ENCODE data around the gene PAN3. TPM values are rescaled to one million over a fixed set of nuclear protein-coding genes. Genes with fewer than 3 reads are reported as not detected.
"Not testable (repeated sequence)": the region's sequence is repeated elsewhere in the genome, so short reads cannot be mapped to it uniquely, and the experiment has no call there.

PAN3 gene
- total RNA-seq = 54.0 TPM

GRCh38 chr13:28138012-28138755 lies at the start of gene PAN3:
TSS of gene PAN3 (plus strand) at chr13:28138545. CDS start at chr13:28138658, 113 bp downstream.
- ATAC-seq (peak; percentile 93), DNase-seq (ENCODE audit: low spot score) (peak; percentile 95)
- intact Hi-C loops (cut with DNase I) = no loop called here

GRCh38 chr13:28089065-28089464 lies 49.3 kb upstream of the PAN3 start:
- ATAC-seq = no peak
- intact Hi-C loops (cut with DNase I) = no loop called here
- no peak for DNase-seq (ENCODE audit: low spot score)

- intact Hi-C loops (cut with DNase I) = no loop called here
- DNase-seq (ENCODE audit: low spot score) (no peak), ATAC-seq (no peak)
Observed at GRCh38 chr13:28092431-28092830, 45.9 kb upstream of the PAN3 start.

- intact Hi-C loops (cut with DNase I) = no loop called here
- no peak for ATAC-seq
- no peak for DNase-seq (ENCODE audit: low spot score)
Observed at GRCh38 chr13:28093881-28094280, 44.5 kb upstream of the PAN3 start.

GRCh38 chr13:28094306-28094705 lies 44.0 kb upstream of the PAN3 start:
- intact Hi-C loops (cut with DNase I) = no loop called here
- DNase-seq (ENCODE audit: low spot score) (no peak), ATAC-seq (no peak)

GRCh38 chr13:28097503-28097902 lies 40.8 kb upstream of the PAN3 start:
- intact Hi-C loops (cut with DNase I) = no loop called here
- DNase-seq (ENCODE audit: low spot score) = no peak

GRCh38 chr13:28099396-28100149 lies 38.8 kb upstream of the PAN3 start:
- ATAC-seq (no peak), DNase-seq (ENCODE audit: low spot score) (no peak)
- intact Hi-C loops (cut with DNase I) = no loop called here

More at GRCh38 chr13:28097503-28097902, 40.8 kb upstream of the PAN3 start:
- no peak for ATAC-seq

- intact Hi-C loops (cut with DNase I) = no loop called here
Observed at GRCh38 chr13:28100150-28101121, 37.9 kb upstream of the PAN3 start, which contains the start of gene FLT3. TSS of gene FLT3 (minus strand) at chr13:28100576. CDS start at chr13:28100510, 66 bp downstream.

GRCh38 chr13:28101886-28102285 lies 36.5 kb upstream of the PAN3 start:
- DNase-seq (ENCODE audit: low spot score); intact Hi-C loops (cut with DNase I); ATAC-seq: not testable (repeated sequence)

More at GRCh38 chr13:28100150-28101121, 37.9 kb upstream of the PAN3 start, which contains the start of gene FLT3:
- no peak for DNase-seq (ENCODE audit: low spot score)
- no peak for ATAC-seq

GRCh38 chr13:28106976-28107375 lies 31.4 kb upstream of the PAN3 start:
- intact Hi-C loops (cut with DNase I) = no loop called here
- ATAC-seq (no peak), DNase-seq (ENCODE audit: low spot score) (no peak)

GRCh38 chr13:28110414-28110813 lies 27.9 kb upstream of the PAN3 start:
- ATAC-seq = no peak

GRCh38 chr13:28116736-28117135 lies 21.6 kb upstream of the PAN3 start:
- no peak for ATAC-seq
- intact Hi-C loops (cut with DNase I) = no loop called here

More at GRCh38 chr13:28110414-28110813, 27.9 kb upstream of the PAN3 start:
- intact Hi-C loops (cut with DNase I) = no loop called here
- DNase-seq (ENCODE audit: low spot score) = no peak

GRCh38 chr13:28117689-28118377 lies 20.5 kb upstream of the PAN3 start:
- no peak for DNase-seq (ENCODE audit: low spot score)
- ATAC-seq = no peak
- intact Hi-C loops (cut with DNase I) = no loop called here

More at GRCh38 chr13:28116736-28117135, 21.6 kb upstream of the PAN3 start:
- no peak for DNase-seq (ENCODE audit: low spot score)

- ATAC-seq = no peak
- intact Hi-C loops (cut with DNase I) = no loop called here
- no peak for DNase-seq (ENCODE audit: low spot score)
Observed at GRCh38 chr13:28120317-28120716, 18.0 kb upstream of the PAN3 start.

GRCh38 chr13:28121224-28121623 lies 17.1 kb upstream of the PAN3 start:
- DNase-seq (ENCODE audit: low spot score) (no peak), ATAC-seq (no peak)
- intact Hi-C loops (cut with DNase I) = no loop called here

GRCh38 chr13:28128030-28128429 lies 10.3 kb upstream of the PAN3 start:
- ATAC-seq = no peak
- no peak for DNase-seq (ENCODE audit: low spot score)
- intact Hi-C loops (cut with DNase I) = no loop called here

GRCh38 chr13:28128926-28129325 lies 9.4 kb upstream of the PAN3 start:
- intact Hi-C loops (cut with DNase I) = no loop called here
- DNase-seq (ENCODE audit: low spot score) (no peak), ATAC-seq (no peak)

GRCh38 chr13:28129911-28130693 lies 8.2 kb upstream of the PAN3 start:
- ATAC-seq = no peak
- no peak for DNase-seq (ENCODE audit: low spot score)
- intact Hi-C loops (cut with DNase I) = no loop called here

Measured in sciatic nerve (tissue), 2 donors.